NCI-H2081 (cell line): Measurements from ENCODE around the gene HSPBP1.

Source experiments
- DNase-seq, 2 experiments: peaks; one replicate each; lab custom pipeline; 2025; lab: John Stamatoyannopoulos, UW

HSPBP1 gene

DNA sequence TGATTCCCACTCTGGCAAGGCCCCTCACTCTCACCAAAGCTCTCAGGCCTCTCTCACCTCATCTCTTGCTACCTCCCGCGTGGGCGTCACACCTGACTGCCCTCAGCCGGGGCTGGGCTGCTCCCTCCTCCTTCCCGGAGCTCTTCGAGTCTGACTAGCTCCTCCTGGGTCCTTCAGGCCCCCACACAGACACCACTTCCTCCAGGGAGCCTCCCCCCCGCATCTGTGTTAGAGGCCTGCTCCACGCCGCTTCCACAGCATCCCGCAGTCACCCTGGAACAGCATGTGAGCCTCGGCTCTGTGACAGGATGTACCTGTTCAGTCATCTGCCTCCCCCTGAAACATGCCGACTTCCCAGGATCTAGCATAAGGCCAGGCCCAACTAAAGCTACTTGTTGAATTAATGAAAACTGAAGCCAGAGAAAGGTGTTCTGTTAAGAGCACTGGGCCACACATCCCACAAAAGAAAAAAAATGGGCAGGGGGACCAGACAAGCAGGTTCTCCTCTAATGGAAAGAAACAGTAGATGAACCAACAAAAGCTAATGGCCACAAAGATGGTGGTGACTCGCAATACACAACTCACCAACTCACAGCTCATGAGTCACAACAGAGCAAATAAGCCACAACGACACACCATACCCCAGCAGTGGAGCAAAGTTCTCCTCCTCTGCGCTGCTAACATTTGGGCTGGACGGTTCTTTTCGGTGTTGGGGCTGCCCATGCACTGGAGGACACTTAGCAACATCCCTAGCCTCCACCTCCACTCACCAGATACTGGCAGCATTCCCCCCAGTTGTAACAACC lies 24.1 kb downstream of the HSPBP1 start:
- peak in 1 of 2 experiments; percentile 20 for DNase-seq

GRCh38 chr19:55254625-55254977 lies 25.3 kb downstream of the HSPBP1 start:
- DNase-seq = no peak

- peak; percentile 69 to 74 for DNase-seq
Measured at GRCh38 chr19:55253842-55254624, 25.9 kb downstream of the HSPBP1 start.

- no peak for DNase-seq
Measured at GRCh38 chr19:55252760-55253663, 26.9 kb downstream of the HSPBP1 start.

GRCh38 chr19:55251341-55252081 lies 28.4 kb downstream of the HSPBP1 start:
- DNase-seq = no peak

DNA sequence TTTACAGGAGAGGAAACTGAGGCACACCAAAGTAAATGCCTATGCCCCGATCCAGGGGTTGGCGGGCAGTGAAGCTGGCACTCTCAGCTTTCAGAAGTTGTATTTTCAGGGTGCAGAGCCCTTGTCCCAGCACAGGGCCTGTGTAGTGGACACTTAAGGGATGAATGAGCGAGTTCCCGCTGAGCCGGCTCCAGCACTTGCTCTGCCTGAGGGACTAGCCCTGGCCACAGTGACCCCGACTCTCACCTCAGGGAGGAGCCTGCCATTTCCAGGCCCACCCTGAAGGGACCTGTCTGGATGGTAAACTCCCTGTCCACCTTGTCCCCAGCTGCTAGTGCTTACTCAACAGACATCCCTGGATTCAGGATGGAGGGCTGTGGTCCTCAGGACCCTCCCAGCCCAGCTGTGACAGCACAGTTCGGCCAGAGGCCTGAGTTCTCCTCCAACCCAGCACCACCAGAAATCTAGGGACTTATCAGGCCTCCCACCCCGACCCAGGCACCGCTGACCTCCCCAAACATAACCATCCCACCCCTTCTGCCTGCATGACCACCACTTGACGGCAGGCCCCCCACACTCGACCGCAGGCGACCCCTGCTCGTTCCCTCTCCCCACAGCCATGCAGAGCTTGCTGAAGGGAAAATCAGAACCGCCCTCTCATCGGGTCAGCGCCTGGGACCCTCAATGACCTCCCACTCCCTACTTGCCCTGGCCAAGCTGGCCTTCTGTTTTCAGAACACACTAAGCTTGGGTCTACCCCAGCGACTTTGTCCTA lies 29.5 kb downstream of the HSPBP1 start:
- no peak for DNase-seq

GRCh38 chr19:55249841-55250240 lies 30.1 kb downstream of the HSPBP1 start:
- DNase-seq = no peak

- DNase-seq = no peak
Measured at GRCh38 chr19:55248704-55249103, 31.2 kb downstream of the HSPBP1 start.

DNA sequence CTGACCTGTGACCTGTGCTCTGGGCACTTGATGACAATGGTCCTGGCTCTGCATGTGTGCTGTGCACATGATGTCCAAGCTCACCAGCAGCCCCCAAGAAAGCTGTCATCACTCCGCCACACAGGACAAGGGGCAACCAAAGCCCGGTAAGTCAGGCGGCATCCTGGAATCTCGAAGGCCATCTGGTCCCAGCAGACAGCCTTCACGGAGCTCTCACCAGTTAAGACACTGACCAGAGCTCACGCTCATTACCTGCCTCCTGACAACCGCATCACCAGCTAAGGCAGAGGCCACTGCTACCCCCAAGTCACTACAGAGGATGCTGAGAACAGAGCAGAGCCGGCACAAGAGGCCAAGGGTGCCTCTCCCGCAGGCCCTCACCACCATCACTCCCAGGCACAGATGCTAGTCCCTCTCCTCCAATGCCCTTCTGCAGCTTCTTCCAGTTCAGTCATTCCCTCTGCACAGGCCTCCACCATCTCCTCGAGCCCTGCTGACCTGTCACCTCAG lies 31.7 kb downstream of the HSPBP1 start:
- DNase-seq = no peak

DNA sequence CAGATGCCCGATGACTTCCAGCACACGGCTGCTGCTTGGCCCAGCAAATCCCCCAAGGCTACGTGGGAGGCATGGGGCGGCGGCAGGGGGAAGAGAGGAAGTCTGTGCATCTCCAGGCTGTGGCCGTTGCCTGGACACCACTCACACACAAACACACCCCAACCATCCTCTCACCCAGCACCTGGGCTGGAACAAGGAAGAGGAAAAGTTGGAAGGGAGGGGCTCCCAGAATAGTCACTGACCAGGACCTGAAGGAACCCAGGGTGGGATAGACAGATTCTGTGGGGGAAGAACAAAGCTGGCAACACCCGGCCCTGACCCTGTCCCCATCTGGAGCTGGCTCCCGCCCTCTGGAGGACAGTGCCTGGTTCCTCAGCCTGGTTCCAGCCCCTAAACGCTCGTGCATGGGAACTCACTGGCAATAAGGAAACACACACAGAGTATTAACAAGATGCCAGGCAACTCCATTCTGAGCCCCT lies 32.2 kb downstream of the HSPBP1 start:
- DNase-seq = no peak

DNA sequence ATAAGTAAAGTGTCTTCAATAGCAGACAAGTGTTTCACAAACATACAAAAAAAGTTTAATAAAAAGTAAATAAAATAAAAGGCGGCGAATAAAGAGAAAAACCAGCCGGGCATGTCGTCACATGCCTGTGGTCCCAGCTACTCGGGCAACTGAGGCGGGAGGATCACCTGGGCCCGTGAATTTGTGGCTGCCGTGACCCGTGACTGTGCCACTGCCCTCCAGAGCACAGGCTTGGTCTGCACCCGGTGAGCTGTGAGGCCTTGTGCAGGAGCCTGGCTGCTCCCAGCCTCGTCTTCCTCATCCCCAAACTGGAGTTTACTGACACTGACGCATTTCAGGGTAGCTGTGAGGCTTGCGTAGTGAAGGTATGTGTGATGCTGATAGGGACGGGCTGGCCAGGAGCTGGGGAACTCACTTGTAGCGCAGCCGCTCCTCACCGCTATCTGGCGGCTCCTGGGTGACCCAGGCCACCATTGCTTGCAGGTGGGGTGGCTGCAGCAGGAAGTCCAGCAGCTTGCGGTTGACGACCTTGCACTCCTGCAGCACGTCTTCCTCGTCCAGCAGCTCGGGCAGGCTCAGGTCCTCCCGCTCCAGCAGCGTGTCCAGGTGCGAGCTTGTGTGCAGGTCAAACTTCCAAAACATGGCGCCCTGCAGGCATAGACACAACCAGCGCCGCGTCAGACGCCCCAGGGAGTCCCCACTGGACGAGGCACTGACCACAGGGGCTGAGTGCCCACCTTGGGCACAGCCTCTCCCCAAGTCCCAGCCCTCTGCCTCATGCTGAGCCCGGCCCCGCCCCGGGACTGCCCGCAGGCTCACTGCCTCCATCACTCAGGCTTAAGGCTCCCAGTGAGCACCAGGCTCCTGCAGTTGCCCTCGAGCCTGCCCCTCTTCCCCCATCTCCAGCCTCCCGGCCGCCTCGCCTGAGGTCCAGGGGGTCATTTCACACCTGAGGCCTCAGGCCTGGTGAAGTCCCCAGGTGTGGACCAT lies 33.2 kb downstream of the HSPBP1 start:
- DNase-seq = no peak

DNA sequence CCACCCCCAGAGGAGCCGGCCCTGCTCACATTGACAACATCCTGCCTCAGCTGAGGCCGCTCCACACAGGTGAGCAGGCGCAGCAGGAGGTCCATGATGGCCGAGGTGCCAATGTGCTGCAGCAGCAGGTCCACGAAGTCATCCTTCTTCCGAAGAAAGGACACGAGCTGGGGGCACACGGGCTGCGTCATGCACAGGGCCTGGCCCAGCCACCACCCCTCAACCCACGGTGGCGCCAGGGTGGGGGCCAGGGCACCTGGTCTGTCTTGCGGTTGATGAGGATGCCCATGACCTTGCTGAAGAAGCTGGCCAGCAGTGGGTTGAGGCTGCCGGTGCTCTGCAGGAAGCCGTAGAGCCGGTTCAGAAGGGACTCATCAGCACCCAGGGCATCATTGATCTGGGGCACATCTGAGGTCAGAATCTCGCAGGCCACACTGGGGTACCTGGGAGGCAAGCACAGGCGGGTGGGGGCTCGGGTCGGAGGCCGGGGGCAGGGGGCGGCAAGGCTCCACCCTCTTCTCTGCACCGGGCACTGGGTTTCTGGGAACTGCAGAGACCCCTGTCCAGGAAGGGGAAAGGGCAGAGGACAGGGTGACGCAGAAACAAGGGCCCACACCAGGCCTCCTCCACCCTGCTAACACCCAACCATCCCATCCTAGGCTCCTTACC lies 34.5 kb downstream of the HSPBP1 start:
- DNase-seq = no peak

DNA sequence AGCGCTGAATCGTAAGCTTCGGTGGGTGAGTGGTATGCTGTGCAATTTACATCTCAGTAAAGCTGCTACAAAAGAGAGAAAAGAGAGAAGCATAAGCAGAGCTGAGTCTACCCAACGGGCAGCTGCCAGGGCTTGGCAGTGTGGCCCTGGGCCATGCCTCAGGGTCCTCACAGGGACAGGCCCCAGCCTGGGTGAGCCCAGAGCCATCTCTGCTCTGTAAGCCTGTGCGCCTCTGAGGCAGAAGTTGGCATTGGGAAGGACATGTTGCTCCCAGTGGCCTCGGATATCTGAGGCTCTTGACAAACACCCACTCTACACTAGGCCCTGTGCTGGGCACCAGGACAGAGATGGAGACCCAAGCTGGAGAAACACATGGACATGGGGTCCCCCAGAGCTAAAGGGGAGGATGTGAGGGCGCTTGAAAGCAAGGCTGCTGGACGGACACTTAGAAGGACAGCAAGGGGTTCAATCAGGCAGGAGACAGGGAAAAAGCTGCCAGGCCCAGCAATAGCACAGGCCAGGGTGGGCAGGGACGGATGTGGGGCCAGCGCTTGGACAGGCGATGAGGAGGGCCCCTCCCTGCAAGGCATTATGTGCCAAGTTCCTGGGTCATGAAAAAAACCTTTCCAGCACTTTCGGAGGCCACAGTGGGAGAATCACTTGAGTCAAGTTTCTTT lies 35.8 kb downstream of the HSPBP1 start:
- no peak for DNase-seq

DNA sequence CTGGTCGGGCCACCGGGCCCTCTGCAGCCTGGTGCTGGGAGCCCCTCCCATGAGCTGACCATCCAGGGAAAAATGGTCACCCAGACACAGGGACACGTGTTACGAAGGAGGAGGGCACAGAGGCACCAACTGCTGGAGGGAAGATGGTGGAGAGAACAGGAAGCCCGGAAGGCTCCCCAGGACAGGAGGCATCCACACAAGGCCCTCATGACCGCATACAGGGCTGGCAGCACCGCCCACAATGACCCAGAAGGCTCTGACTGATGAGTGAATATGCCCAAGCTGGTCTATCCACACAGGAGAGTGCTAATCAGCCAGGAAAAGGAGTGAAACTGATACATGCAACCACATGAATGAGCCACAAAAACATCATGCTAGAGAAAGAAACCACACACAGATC lies 37.4 kb downstream of the HSPBP1 start:
- no peak for DNase-seq

DNA sequence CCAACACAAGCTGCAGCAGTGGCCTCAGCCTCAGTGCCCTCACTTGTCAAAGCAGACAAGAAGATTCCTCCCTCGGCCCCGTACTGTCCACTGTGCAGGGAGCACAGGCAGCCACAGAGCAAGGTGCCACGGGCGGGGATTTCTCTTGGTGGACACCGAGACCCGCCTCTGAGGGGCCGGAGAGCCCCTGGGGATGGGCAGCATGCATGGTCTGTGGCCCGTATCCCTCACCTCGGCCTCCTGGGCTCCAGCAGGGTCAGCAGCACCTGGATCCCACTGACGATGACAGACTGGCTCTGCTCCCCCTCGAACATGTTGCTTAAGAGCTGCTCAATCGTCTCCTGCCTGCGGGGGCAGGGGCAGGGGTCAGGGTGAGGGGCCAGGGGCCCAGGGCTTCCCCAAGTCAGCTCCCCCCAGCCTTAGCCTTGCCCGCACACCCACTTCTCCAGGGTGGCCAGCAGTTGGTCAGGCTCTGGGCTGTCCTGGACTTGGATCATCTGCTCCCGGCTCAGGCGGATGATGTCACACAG lies 37.9 kb downstream of the HSPBP1 start:
- DNase-seq = no peak

DNA sequence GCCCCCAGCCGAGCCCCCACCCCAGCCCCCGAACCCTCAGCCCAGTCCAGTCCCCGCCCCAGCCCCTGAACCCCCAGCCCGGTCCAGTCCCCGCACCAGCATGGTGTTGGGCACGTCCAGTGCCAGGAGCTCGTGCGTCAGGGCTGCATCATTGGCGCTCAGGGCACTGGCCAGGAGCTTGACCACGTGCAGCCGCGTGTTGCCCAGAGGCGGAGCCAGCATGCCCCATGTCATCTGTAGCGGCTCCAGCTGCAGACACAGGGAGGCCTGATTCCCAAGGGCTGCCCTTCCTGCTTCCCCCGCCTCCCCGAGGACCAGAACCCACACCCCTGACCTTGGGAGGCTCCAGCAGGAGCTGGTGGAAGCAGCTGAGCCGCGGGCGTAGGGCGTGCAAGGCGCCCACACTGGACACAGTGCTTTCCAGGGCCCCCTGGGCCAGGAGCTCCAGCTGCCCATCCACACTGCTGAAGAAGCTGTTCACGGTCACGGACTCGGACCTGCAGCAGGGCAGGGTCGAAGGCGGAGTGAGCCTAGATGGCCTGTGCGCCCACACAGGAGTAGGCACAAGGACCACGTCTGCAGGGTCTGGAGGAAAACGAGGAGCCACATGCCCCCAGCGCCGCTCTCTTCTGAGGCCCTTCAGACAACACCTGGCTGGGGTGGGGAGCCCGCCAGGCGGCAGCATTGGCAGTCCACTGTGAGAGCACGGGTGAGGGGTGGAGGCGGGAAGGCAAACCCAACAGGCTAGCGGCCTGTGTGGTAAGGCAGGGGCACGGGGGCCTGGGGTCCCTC lies 38.6 kb downstream of the HSPBP1 start:
- DNase-seq = no peak

DNA sequence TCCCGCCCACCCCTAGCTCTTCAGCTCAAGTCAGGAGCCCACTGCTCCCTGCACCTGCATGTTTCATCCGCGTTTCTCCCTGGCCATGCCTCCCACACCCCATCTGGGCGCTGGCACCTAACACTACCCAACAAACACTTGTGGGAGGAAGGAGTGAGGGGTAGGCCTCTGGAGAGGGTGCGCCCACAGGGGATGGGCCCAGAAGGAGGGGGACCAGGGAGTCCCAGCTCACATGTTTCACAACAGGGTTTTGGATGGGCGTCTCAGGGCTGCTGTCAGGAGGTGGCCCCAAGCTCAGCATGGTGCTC lies 39.2 kb downstream of the HSPBP1 start:
- no peak for DNase-seq
